22Rv1 (cell line): ENCODE measurements around the gene RPL22L1.

Experiments
- H3K27ac ChIP-seq: fragments of 450-650 bp; 2 replicates; pipeline ENCODE4 v1.5.1; 2017
- CTCF ChIP-seq: fragments of 450-650 bp; IDR thresholded peaks from 2 replicates; pipeline ENCODE4 v1.5.1; 2017; ENCODE audit warnings: mild to moderate bottlenecking
- ZFX ChIP-seq: fragments of 450-650 bp; IDR thresholded peaks from 2 replicates; pipeline ENCODE4 v1.6.1; 2017; ENCODE audit warnings: antibody characterized with exemption, borderline replicate concordance

The RPL22L1 gene

GRCh38 chr3:170869239-170869590, 780 bp downstream of the RPL22L1 start:
- TF ChIP-seq ZFX: no peak
- no peak for TF ChIP-seq CTCF
- H3K27ac ChIP-seq: peak overlapping the region; percentile 88

- peak overlapping the region; percentile 88 for H3K27ac ChIP-seq
Observed at GRCh38 chr3:170868577-170869238, 1.3 kb downstream of the RPL22L1 start.

DNA sequence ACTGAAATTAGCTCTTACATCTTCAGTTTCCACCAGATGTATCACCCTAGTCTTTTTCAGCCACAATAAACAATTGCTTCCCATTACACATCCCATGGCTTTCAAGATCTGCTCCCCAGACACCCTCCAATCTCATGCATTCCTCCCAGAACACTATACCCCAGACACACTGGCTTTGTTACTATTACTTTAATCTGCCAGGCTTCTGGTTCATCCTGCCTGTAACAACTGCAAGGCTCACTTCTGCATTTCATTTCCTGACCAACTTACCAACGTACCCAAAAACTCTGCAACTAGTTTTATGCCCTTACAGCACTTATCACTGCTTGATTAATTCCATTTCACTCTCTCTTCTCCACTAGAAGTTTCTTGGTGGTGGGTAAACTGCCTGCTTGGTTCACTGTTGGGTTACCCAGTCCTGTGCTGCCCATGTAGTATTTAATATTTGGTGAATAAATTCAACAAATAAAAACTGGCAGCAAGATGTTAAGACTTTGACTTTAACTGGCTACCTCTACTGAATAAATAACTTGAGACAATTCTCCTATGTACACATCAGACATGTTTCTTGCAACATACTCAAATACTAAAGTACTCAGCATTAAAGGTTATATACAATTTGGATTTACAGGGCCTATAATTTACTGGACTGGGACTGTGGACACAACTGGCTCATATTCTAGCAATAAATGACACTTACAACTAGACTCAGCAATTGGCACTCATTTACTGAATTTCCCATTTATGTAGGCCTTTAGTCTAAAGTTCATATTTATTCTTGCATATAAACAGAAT, 2.7 kb downstream of the RPL22L1 start:
- TF ChIP-seq CTCF (no peak), ZFX (no peak)
- peak overlapping the region; percentile 88 for H3K27ac ChIP-seq

More at GRCh38 chr3:170868577-170869238, 1.3 kb downstream of the RPL22L1 start:
- TF ChIP-seq ZFX (no peak), CTCF (no peak)

- H3K27ac ChIP-seq: peak overlapping the region; percentile 88; the same call in 1 of the 2 replicates
- TF ChIP-seq CTCF (no peak), ZFX (no peak)
Observed at GRCh38 chr3:170866499-170866898, 3.5 kb downstream of the RPL22L1 start.

- peak overlapping the region; percentile 88 for H3K27ac ChIP-seq
- TF ChIP-seq ZFX: no peak
- TF ChIP-seq CTCF: no peak
Observed at GRCh38 chr3:170865209-170866094, 4.5 kb downstream of the RPL22L1 start.

GRCh38 chr3:170864525-170865208, 5.3 kb downstream of the RPL22L1 start:
- peak overlapping the region; percentile 88 for H3K27ac ChIP-seq
- TF ChIP-seq ZFX (no peak), CTCF (no peak)
